Neuronal stem cell (in vitro differentiated cells): ENCODE data around the gene ACOXL.

ENCODE experiments used
- DNase-seq: peaks from one replicate; pipeline ENCODE4 v3.0.0-alpha.2; 2013; ENCODE audit warnings: low spot score
- H2AFZ ChIP-seq: one replicate; pipeline ENCODE4 v1.6.1; 2013; ENCODE audit warnings: mild to moderate bottlenecking, low read length, inconsistent platforms
- H2AK5ac ChIP-seq: 2 replicates; pipeline ENCODE4 v1.6.1; 2013; ENCODE audit warnings: low read depth, mild to moderate bottlenecking, inconsistent platforms, low read length, moderate library complexity, mixed read lengths
- H2BK120ac ChIP-seq: 2 replicates; pipeline ENCODE4 v1.6.1; 2013; ENCODE audit warnings: low read depth, mild to moderate bottlenecking, inconsistent platforms, low read length, moderate library complexity, mixed read lengths
- H2BK12ac ChIP-seq: one replicate; pipeline ENCODE4 v1.6.1; 2013; ENCODE audit warnings: low read length, inconsistent platforms
- H2BK15ac ChIP-seq: 2 replicates; pipeline ENCODE4 v1.6.1; 2013; ENCODE audit warnings: mild to moderate bottlenecking, low read length, inconsistent platforms, mixed read lengths
- H2BK5ac ChIP-seq: one replicate; pipeline ENCODE4 v1.6.1; 2013; ENCODE audit warnings: inconsistent platforms, mild to moderate bottlenecking, low read length, moderate library complexity
- H3K14ac ChIP-seq: one replicate; pipeline ENCODE4 v1.6.1; 2013; ENCODE audit warnings: low read length, inconsistent platforms
- H3K18ac ChIP-seq: 2 replicates; pipeline ENCODE4 v1.6.1; 2013; ENCODE audit warnings: low read length, inconsistent platforms
- H3K23ac ChIP-seq: 2 replicates; pipeline ENCODE4 v1.6.1; 2013; ENCODE audit warnings: low read depth, mild to moderate bottlenecking, mixed read lengths, low read length, inconsistent platforms; ENCODE audit not compliant: poor library complexity
- H3K27ac ChIP-seq: replicated peaks from 3 replicates; pipeline ENCODE4 v1.5.1; 2013; ENCODE audit warnings: low read length, inconsistent platforms
- H3K27me3 ChIP-seq, 3 experiments: 2 replicates each; pipeline ENCODE4 v1.6.1; 2013; ENCODE audit warnings: low read length in 3 of 3, mild to moderate bottlenecking in 2 of 3, inconsistent platforms in 1 of 3, low read depth in 1 of 3, mixed read lengths in 1 of 3, moderate library complexity in 1 of 3; ENCODE audit not compliant: control insufficient read depth in 3 of 3, insufficient read depth in 3 of 3
- H3K36me3 ChIP-seq, 2 donors: replicated peaks in 1 of 2; 2 replicates each; pipeline ENCODE4 v1.6.1; 2013; ENCODE audit warnings: low read length in 2 of 2; ENCODE audit not compliant: control insufficient read depth in 2 of 2, insufficient read depth in 2 of 2
- H3K4ac ChIP-seq: 2 replicates; pipeline ENCODE4 v1.6.1; 2013; ENCODE audit warnings: inconsistent platforms, mild to moderate bottlenecking, low read length, moderate library complexity
- H3K4me1 ChIP-seq, 2 donors: 1 replicate in 1 of 2; 2 replicates in 1 of 2; pipeline ENCODE4 v1.6.1; 2013; ENCODE audit warnings: low read length in 2 of 2, low read depth in 1 of 2; ENCODE audit not compliant: control insufficient read depth in 2 of 2, insufficient read depth in 1 of 2
- H3K4me2 ChIP-seq: one replicate; pipeline ENCODE4 v1.6.1; 2013; ENCODE audit warnings: mild to moderate bottlenecking, low read length, inconsistent platforms; ENCODE audit not compliant: insufficient read depth, poor library complexity, severe bottlenecking
- H3K4me3 ChIP-seq, 2 donors: 2 replicates each; pipeline ENCODE4 v1.5.1; 2013; ENCODE audit warnings: low read length in 2 of 2, mild to moderate bottlenecking in 2 of 2, inconsistent platforms in 1 of 2, moderate library complexity in 1 of 2
- H3K79me1 ChIP-seq: one replicate; pipeline ENCODE4 v1.6.1; 2013; ENCODE audit warnings: low read depth, mild to moderate bottlenecking, inconsistent platforms, low read length, moderate library complexity
- H3K9ac ChIP-seq: one replicate; pipeline ENCODE4 v1.6.1; 2013; ENCODE audit warnings: mild to moderate bottlenecking, low read depth, low read length, inconsistent platforms; ENCODE audit not compliant: poor library complexity
- H3K9me3 ChIP-seq, 2 donors: replicated peaks in 1 of 2; 2 replicates each; pipeline versions ENCODE3 to v1.6.1; 2013; ENCODE audit warnings: low read length in 2 of 2, mild to moderate bottlenecking in 2 of 2, inconsistent platforms in 1 of 2, low read depth in 1 of 2, mixed read lengths in 1 of 2, moderate library complexity in 1 of 2; ENCODE audit not compliant: control insufficient read depth in 2 of 2, insufficient read depth in 1 of 2
- H4K8ac ChIP-seq: one replicate; pipeline ENCODE4 v1.6.1; 2013; ENCODE audit warnings: low read depth, mild to moderate bottlenecking, inconsistent platforms, low read length, moderate library complexity
- H4K91ac ChIP-seq: one replicate; pipeline ENCODE4 v1.6.1; 2013; ENCODE audit warnings: low read length, low read depth, mild to moderate bottlenecking, inconsistent platforms; ENCODE audit not compliant: poor library complexity
- WGBS, 2 donors: extraction: QIAGEN DNeasy Blood & Tissue Kit; methylation state at CpG; one replicate each; pipeline ENCODE4 v1.1.7; 2013; ENCODE audit warnings: missing lambda C conversion rate in 2 of 2, mixed read lengths in 1 of 2; ENCODE audit not compliant: insufficient read length in 2 of 2, insufficient replicate concordance in 1 of 2; ENCODE audit errors: extremely low coverage in 2 of 2; 5-methylcytosine and 5-hydroxymethylcytosine counted together

The ACOXL gene

DNA sequence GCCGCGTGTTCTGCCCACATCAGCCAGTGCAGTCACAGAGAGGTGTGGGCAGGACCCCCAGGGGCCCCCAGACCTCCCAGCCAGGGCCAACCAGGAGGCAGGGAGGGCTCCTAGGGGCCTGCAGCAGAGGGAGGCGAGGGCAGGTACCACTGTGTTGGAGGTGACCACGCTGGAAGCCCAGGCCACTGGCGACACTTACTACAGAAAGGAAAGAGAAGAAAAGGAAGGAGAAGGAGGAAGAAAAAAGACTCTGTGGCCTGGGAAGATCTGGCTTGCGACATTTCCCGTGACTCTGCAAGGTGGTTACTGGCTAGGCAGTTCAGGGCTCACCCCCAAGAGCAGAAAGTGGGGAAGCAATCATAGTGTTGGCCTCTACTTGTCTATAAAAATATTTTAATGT is 290.3 kb downstream of the ACOXL start:
- no CpG with 5 or more reads among the region's 7 CpGs for WGBS, 2 donors
- H3K23ac ChIP-seq: peak overlapping the region; percentile 14
- peak overlapping the region; percentile 52 for H3K18ac ChIP-seq
- H3K27me3 ChIP-seq: no peaks in the 10 kb centered on the region
- no peak for DNase-seq
- H2BK15ac ChIP-seq: peak overlapping the region; percentile 32
- H4K8ac ChIP-seq: no peak overlapping the region
- H3K4me3 ChIP-seq: no peak overlapping the region
- H4K91ac ChIP-seq: no peak overlapping the region
- H3K14ac ChIP-seq: no peak overlapping the region
- H3K79me1 ChIP-seq: no peaks in the 10 kb centered on the region
- no peak overlapping the region for H2AFZ ChIP-seq
- H2BK120ac ChIP-seq: no peak overlapping the region
- peaks cover 0 to under 1% of the 10 kb centered on the region in 2 donors for H3K9me3 ChIP-seq
- no peak overlapping the region for H2AK5ac ChIP-seq
- no peak overlapping the region for H2BK5ac ChIP-seq
- H3K36me3 ChIP-seq: no peaks in the 10 kb centered on the region
- no peak overlapping the region for H3K27ac ChIP-seq
- no peak overlapping the region for H2BK12ac ChIP-seq
- no peak overlapping the region for H3K4ac ChIP-seq
- no peak overlapping the region for H3K9ac ChIP-seq
- no peaks in the 10 kb centered on the region for H3K4me1 ChIP-seq
- H3K4me2 ChIP-seq: no peak overlapping the region

DNA sequence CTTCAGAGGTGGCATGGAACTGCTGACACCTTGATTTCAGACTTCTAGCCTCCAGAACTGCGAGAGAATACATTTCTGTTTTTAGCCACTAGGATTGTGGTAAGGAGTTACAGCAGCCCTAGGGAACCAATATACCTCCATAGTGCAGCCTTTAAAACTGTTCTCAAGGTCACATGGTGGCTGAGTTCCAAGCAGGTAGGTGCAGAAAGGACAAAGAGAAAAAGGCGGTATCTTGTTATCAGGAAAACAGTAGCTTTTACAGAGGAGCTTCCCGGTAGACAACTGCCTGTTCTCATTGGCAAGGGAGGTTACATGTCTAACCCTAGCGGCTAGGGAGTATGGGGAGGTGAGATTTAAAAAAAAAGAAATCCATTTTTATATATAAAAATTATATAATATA is 292.1 kb downstream of the ACOXL start:
- Histone ChIP-seq H3K36me3 (no peaks in the 10 kb centered on the region), H3K9ac (no peak overlapping the region), H3K9me3 (peaks cover 0 to 4% of the 10 kb centered on the region in 2 donors), H2BK5ac (no peak overlapping the region), H2AK5ac (no peak overlapping the region), H3K4me3 (no peak overlapping the region), H3K14ac (no peak overlapping the region), H3K4ac (no peak overlapping the region), H4K8ac (no peak overlapping the region), H4K91ac (no peak overlapping the region), H3K4me2 (no peak overlapping the region), H2BK15ac (no peak overlapping the region), H2AFZ (no peak overlapping the region), H3K79me1 (no peaks in the 10 kb centered on the region), H2BK120ac (no peak overlapping the region), H3K23ac (no peak overlapping the region), H3K27ac (no peak overlapping the region), H2BK12ac (no peak overlapping the region), H3K27me3 (no peaks in the 10 kb centered on the region), H3K4me1 (no peaks in the 10 kb centered on the region), H3K18ac (no peak overlapping the region)
- no CpG with 5 or more reads among the region's 4 CpGs for WGBS, 2 donors
- no peak for DNase-seq

DNA sequence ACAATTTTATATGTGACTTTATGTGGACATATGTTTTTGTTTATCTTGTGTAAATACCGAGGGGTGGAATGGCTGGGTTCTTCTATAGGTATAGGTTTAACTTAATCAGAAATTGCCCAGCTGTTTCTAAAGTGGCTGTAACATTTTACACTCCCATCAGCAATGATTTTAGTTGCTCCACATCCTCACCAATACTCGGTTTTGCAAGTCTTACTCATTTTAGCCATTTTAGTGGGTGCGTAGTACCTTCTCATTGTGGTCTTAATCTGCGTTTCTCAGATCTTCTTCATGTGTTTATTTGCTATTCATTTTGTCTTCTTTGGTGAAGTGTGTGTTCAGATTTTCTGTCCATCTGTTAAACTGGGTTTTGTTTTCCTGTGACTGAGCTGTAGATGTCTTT is 292.9 kb downstream of the ACOXL start:
- Histone ChIP-seq H2BK12ac (no peak overlapping the region), H3K4ac (no peak overlapping the region), H3K9ac (no peak overlapping the region), H4K91ac (no peak overlapping the region), H2AFZ (no peak overlapping the region), H2AK5ac (no peak overlapping the region), H3K18ac (no peak overlapping the region), H2BK5ac (no peak overlapping the region), H3K27ac (no peak overlapping the region), H3K27me3 (no peaks in the 10 kb centered on the region), H3K9me3 (peaks cover 0 to 4% of the 10 kb centered on the region in 2 donors), H3K23ac (no peak overlapping the region), H2BK15ac (no peak overlapping the region), H4K8ac (no peak overlapping the region), H2BK120ac (no peak overlapping the region), H3K4me3 (no peak overlapping the region), H3K79me1 (no peaks in the 10 kb centered on the region), H3K36me3 (no peaks in the 10 kb centered on the region), H3K4me1 (peaks cover 4 to 7% of the 10 kb centered on the region in 2 donors), H3K14ac (no peak overlapping the region), H3K4me2 (no peak overlapping the region)
- no CpG with 5 or more reads among the region's 4 CpGs for WGBS, 2 donors
- no peak for DNase-seq

DNA sequence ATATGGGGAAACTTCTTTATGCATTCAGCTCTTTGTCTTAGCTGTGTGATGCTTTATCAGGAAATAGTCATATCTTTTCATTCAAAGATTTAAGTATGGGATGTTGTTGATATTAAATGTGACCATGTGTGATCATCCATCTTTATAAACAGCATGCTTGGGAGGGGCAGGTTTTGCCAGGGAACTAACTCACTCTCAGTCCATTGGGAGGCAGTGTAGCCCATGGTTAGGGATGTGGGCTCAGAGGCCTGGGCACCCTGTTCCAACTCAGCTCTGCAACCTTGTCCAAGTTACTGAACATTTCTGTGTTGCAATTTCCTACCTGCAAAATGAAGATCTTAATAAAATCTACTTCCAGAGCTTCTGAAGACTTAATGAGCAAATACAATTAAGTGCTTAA is 296.3 kb downstream of the ACOXL start:
- Histone ChIP-seq H3K4me1 (peaks cover 8 to 15% of the 10 kb centered on the region in 2 donors), H2BK5ac (no peak overlapping the region), H3K27ac (no peak overlapping the region), H3K14ac (no peak overlapping the region), H3K36me3 (no peaks in the 10 kb centered on the region), H3K18ac (no peak overlapping the region), H3K9ac (no peak overlapping the region), H4K91ac (no peak overlapping the region), H2BK15ac (no peak overlapping the region), H2AFZ (no peak overlapping the region), H3K27me3 (no peaks in the 10 kb centered on the region), H3K4ac (no peak overlapping the region), H3K4me2 (no peak overlapping the region), H3K79me1 (no peaks in the 10 kb centered on the region), H2BK12ac (no peak overlapping the region), H3K4me3 (no peak overlapping the region), H4K8ac (no peak overlapping the region), H2AK5ac (no peak overlapping the region), H2BK120ac (no peak overlapping the region), H3K23ac (no peak overlapping the region), H3K9me3 (peaks cover 0 to 4% of the 10 kb centered on the region in 2 donors)
- no peak for DNase-seq
